ENCODE data around the gene MAPK8. TPM values are rescaled to one million over a fixed set of nuclear protein-coding genes. Genes with fewer than 3 reads are reported as not detected.

The MAPK8 gene
- total RNA-seq, 2 experiments from 2014 or later: 29.1 to 40.5 TPM

GRCh38 chr10:48322017-48322416 lies 15.5 kb downstream of the MAPK8 start:
- intact Hi-C loops (cut with micrococcal nuclease; ENCODE audit: unreplicated experiment): no loop called here
- ChIA-PET CTCF (ENCODE audit: unreplicated experiment) (no interaction called here), POLR2A (interaction anchor here (0.7 kb wide), 1 partner anchor 211 kb away, joined by 3 read pairs; no protein-coding TSS in a partner anchor)
- Histone ChIP-seq H2AFZ (ENCODE audit: low read length) (no peak overlapping the region), H4K20me1 (ENCODE audit: insufficient read depth, low read length) (no peaks in the 10 kb centered on the region; the same call in 1 of the 2 replicates), H3K36me3 (ENCODE audit: insufficient read depth, low read length) (no peaks in the 10 kb centered on the region), H3K4me1 (ENCODE audit: insufficient read depth, low read length, poor library complexity, severe bottlenecking) (no peaks in the 10 kb centered on the region), H3K4me3 (ENCODE audit: low read depth, low read length, poor library complexity, severe bottlenecking) (no peak overlapping the region), H3K9me2 (ENCODE audit: insufficient read depth, low read length) (no peaks in the 10 kb centered on the region), H3K27ac (ENCODE audit: low read depth, low read length, poor library complexity, severe bottlenecking) (no peak overlapping the region), H3K4me2 (ENCODE audit: low read length) (no peak overlapping the region), H3K79me2 (ENCODE audit: insufficient read depth, low read depth, low read length) (no peaks in the 10 kb centered on the region), H3K9me3 (ENCODE audit: low read length) (no peaks in the 10 kb centered on the region)
- no TSS peak for BruUV-seq (replicated peaks)
- TF ChIP-seq EZH2phosphoT487 (IDR thresholded peaks at IDR 0.05; ENCODE audit: borderline replicate concordance, low read depth, low read length) (no peak), CTCF (conservative IDR thresholded peaks at IDR 0.05; ENCODE audit: low read length) (no peak)
- no peak for DNase-seq (ENCODE audit: low spot score)

- no peaks in the 10 kb centered on the region; the same call in 1 of the 2 replicates for H4K20me1 ChIP-seq (ENCODE audit: insufficient read depth, low read length)
- intact Hi-C loops (cut with micrococcal nuclease; ENCODE audit: unreplicated experiment): no loop called here
- H3K9me2 ChIP-seq (ENCODE audit: insufficient read depth, low read length): no peaks in the 10 kb centered on the region
- H3K9me3 ChIP-seq (ENCODE audit: low read length): no peaks in the 10 kb centered on the region
- BruUV-seq (replicated peaks): no TSS peak
- no peaks in the 10 kb centered on the region for H3K4me1 ChIP-seq (ENCODE audit: insufficient read depth, low read length, poor library complexity, severe bottlenecking)
- H3K27ac ChIP-seq (ENCODE audit: low read depth, low read length, poor library complexity, severe bottlenecking): no peak overlapping the region
- no peak overlapping the region for H3K4me3 ChIP-seq (ENCODE audit: low read depth, low read length, poor library complexity, severe bottlenecking)
- CTCF ChIA-PET (ENCODE audit: unreplicated experiment): no interaction called here
- H3K79me2 ChIP-seq (ENCODE audit: insufficient read depth, low read depth, low read length): no peaks in the 10 kb centered on the region
- no peak overlapping the region for H3K4me2 ChIP-seq (ENCODE audit: low read length)
- H2AFZ ChIP-seq (ENCODE audit: low read length): no peak overlapping the region
- TF ChIP-seq CTCF (conservative IDR thresholded peaks at IDR 0.05; ENCODE audit: low read length) (no peak), EZH2phosphoT487 (IDR thresholded peaks at IDR 0.05; ENCODE audit: borderline replicate concordance, low read depth, low read length) (no peak)
- POLR2A ChIA-PET: interaction anchor here (0.8 kb wide), 1 partner anchor 12 kb away, joined by 3 read pairs; no protein-coding TSS in a partner anchor
- no peaks in the 10 kb centered on the region for H3K36me3 ChIP-seq (ENCODE audit: insufficient read depth, low read length)
- no peak for DNase-seq (ENCODE audit: low spot score)
Measured at GRCh38 chr10:48324580-48324979, 18.1 kb downstream of the MAPK8 start.

GRCh38 chr10:48330269-48330668 lies 23.8 kb downstream of the MAPK8 start:
- no peaks in the 10 kb centered on the region for H3K9me3 ChIP-seq (ENCODE audit: low read length)
- H3K4me1 ChIP-seq (ENCODE audit: insufficient read depth, low read length, poor library complexity, severe bottlenecking): no peaks in the 10 kb centered on the region
- H2AFZ ChIP-seq (ENCODE audit: low read length): no peak overlapping the region
- CTCF ChIA-PET (ENCODE audit: unreplicated experiment): no interaction called here
- DNase-seq (ENCODE audit: low spot score): no peak
- TF ChIP-seq EZH2phosphoT487 (IDR thresholded peaks at IDR 0.05; ENCODE audit: borderline replicate concordance, low read depth, low read length) (no peak), CTCF (conservative IDR thresholded peaks at IDR 0.05; ENCODE audit: low read length) (no peak)
- POLR2A ChIA-PET: interaction anchor here (0.6 kb wide), 1 partner anchor 684 kb away, joined by 5 read pairs; no protein-coding TSS in a partner anchor
- no peak overlapping the region for H3K4me3 ChIP-seq (ENCODE audit: low read depth, low read length, poor library complexity, severe bottlenecking)
- no peaks in the 10 kb centered on the region for H3K9me2 ChIP-seq (ENCODE audit: insufficient read depth, low read length)
- no TSS peak for BruUV-seq (replicated peaks)
- H3K4me2 ChIP-seq (ENCODE audit: low read length): no peak overlapping the region
- no peak overlapping the region for H3K27ac ChIP-seq (ENCODE audit: low read depth, low read length, poor library complexity, severe bottlenecking)
- H4K20me1 ChIP-seq (ENCODE audit: insufficient read depth, low read length): no peaks in the 10 kb centered on the region; the same call in 1 of the 2 replicates
- H3K79me2 ChIP-seq (ENCODE audit: insufficient read depth, low read depth, low read length): no peaks in the 10 kb centered on the region
- H3K36me3 ChIP-seq (ENCODE audit: insufficient read depth, low read length): no peaks in the 10 kb centered on the region
- intact Hi-C loops (cut with micrococcal nuclease; ENCODE audit: unreplicated experiment): no loop called here

Measured in OCI-LY7 (cell line).